ENCODE measurements around the gene LYPD1.

- TF ChIP-seq CTCF (IDR thresholded peaks at IDR 0.05) (no peak), EZH2 (IDR thresholded peaks at IDR 0.05) (no peak)
Measured at GRCh38 chr2:132623096-132623839, 46.7 kb downstream of the LYPD1 start.

Measured in neural progenitor cell (in vitro differentiated cells).